ENCODE results near the gene MOCOS.
"Not testable (repeated sequence)": the region's sequence is repeated elsewhere in the genome, so short reads cannot be mapped to it uniquely, and the experiment has no call there.

Gene MOCOS

GRCh38 chr18:36205166-36205565 is 17.9 kb downstream of the MOCOS start:
- DNase-seq = no peak

- no peak for DNase-seq
Measured at GRCh38 chr18:36207303-36207702, 20.0 kb downstream of the MOCOS start.

- not testable (repeated sequence) for DNase-seq
Measured at GRCh38 chr18:36207969-36208368, 20.7 kb downstream of the MOCOS start.

GRCh38 chr18:36211612-36212065 is 24.3 kb downstream of the MOCOS start:
- DNase-seq = no peak

- no peak for DNase-seq
Measured at GRCh38 chr18:36212301-36213171, 25.2 kb downstream of the MOCOS start.

GRCh38 chr18:36214811-36215210 is 27.5 kb downstream of the MOCOS start:
- DNase-seq = no peak

- DNase-seq = no peak
Measured at GRCh38 chr18:36215577-36215976, 28.3 kb downstream of the MOCOS start.

GRCh38 chr18:36217348-36217747 is 30.1 kb downstream of the MOCOS start:
- DNase-seq = no peak

- no peak for DNase-seq
Measured at GRCh38 chr18:36229188-36229587, 41.9 kb downstream of the MOCOS start.

- DNase-seq = not testable (repeated sequence)
Measured at GRCh38 chr18:36240510-36240909, 53.2 kb downstream of the MOCOS start.

GRCh38 chr18:36241831-36242230 is 54.5 kb downstream of the MOCOS start:
- no peak for DNase-seq

GRCh38 chr18:36247036-36247435 is 59.7 kb downstream of the MOCOS start:
- no peak for DNase-seq

GRCh38 chr18:36249392-36249791 is 62.1 kb downstream of the MOCOS start:
- DNase-seq = no peak

GRCh38 chr18:36250827-36251226 is 63.5 kb downstream of the MOCOS start:
- no peak for DNase-seq

GRCh38 chr18:36255072-36255698 is 67.9 kb downstream of the MOCOS start:
- no peak for DNase-seq

- no peak for DNase-seq
Measured at GRCh38 chr18:36256094-36256493, 68.8 kb downstream of the MOCOS start.

- DNase-seq = no peak
Measured at GRCh38 chr18:36262971-36263370, 75.7 kb downstream of the MOCOS start.

- DNase-seq = no peak
Measured at GRCh38 chr18:36264283-36264682, 77.0 kb downstream of the MOCOS start.

- DNase-seq = no peak
Measured at GRCh38 chr18:36265015-36265414, 77.7 kb downstream of the MOCOS start.

- no peak for DNase-seq
Measured at GRCh38 chr18:36269157-36269556, 81.9 kb downstream of the MOCOS start.

- DNase-seq = no peak
Measured at GRCh38 chr18:36271153-36271552, 83.9 kb downstream of the MOCOS start.

- DNase-seq = no peak
Measured at GRCh38 chr18:36273347-36273746, 86.0 kb downstream of the MOCOS start.

- no peak for DNase-seq
Measured at GRCh38 chr18:36274083-36274715, 86.9 kb downstream of the MOCOS start.

- DNase-seq = no peak
Measured at GRCh38 chr18:36275561-36275960, 88.3 kb downstream of the MOCOS start.
